Renal cortex interstitium (tissue), 15 donors: ENCODE measurements around the gene VAX1. TPM values are rescaled to one million over a fixed set of nuclear protein-coding genes. Genes with fewer than 3 reads are reported as not detected.
"Not testable (repeated sequence)": the region's sequence is repeated elsewhere in the genome, so short reads cannot be mapped to it uniquely, and the experiment has no call there.

Experiments
- DNase-seq, 11 donors: peaks; one replicate each; pipeline ENCODE4 v3.0.0-alpha.2; 2013; ENCODE audit warnings: low read depth in 9 of 11, low spot score in 4 of 11; ENCODE audit errors: extremely low read depth in 1 of 11
- long read RNA-seq, 16 experiments: transcript quantifications; one replicate each; lab custom pipeline, GENCODE V29; 2026
- polyA plus RNA-seq, 3 donors: library from polyadenylated mRNA; unstranded; fragments of 120-200 nt; gene quantifications; one replicate each; pipeline ENCODE4 v1.2.1, GENCODE V29; 2013; ENCODE audit not compliant: insufficient read length in 3 of 3

VAX1 gene, protein sequence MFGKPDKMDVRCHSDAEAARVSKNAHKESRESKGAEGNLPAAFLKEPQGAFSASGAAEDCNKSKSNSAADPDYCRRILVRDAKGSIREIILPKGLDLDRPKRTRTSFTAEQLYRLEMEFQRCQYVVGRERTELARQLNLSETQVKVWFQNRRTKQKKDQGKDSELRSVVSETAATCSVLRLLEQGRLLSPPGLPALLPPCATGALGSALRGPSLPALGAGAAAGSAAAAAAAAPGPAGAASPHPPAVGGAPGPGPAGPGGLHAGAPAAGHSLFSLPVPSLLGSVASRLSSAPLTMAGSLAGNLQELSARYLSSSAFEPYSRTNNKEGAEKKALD
- polyA plus RNA-seq: not detected
- long read RNA-seq, donor 1: 0 reads
- long read RNA-seq, donor 2: 0 reads
- long read RNA-seq, donor 3: 0 reads
- long read RNA-seq, donor 4: 0 reads
- long read RNA-seq, donor 5: 0 reads
- long read RNA-seq, donor 6: 0 reads
- long read RNA-seq, donor 7: 0 reads
- long read RNA-seq, donor 8: 0 reads
- long read RNA-seq, donor 9: 0 reads
- long read RNA-seq, donor 10: 0 reads
- long read RNA-seq, donor 11: 0 reads
- long read RNA-seq, donor 12: 0 reads
- long read RNA-seq, donor 13: 0 reads
- long read RNA-seq, donor 14: 0 reads
- long read RNA-seq, donor 15: 0 reads
- long read RNA-seq, donor 16: 0 reads

DNA sequence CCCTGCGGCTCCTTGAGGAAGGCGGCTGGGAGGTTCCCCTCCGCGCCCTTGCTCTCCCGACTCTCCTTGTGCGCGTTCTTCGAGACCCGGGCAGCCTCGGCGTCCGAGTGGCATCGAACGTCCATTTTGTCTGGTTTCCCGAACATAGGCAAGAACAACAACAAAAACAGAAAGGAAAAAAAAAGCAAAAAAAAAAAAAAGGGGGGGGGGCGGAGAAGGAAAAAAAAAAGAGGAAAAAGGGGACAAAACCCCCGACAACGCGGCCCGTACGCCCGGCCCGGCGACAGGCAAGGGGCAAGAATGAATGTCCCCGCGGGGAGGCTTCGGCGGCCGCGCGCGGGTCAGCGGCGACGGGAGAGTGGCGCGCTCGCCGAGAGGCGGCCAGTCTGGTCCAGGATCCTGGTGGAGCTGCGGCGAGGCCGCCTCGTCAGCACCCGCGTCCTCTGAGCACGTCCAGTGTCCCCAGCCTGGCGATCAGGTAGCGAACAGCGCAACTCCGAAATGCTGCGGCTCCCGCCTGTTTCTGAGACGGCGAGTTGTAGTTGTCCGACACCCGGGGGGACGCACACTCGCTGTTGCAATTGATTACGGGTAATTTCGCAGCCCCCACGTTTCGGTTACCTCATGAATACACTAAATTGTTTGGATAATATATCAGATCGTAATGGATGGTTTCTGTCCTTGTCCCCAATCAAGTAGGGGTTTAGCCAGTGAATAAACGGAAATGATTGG is at the start of gene VAX1:
TSS of gene VAX1 (minus strand) at position 360 of the 732 bp plus-strand sequence. CDS start at position 146, 214 bp downstream.
- DNase-seq: no peak

- no peak for DNase-seq
These were observed 49.0 kb upstream of the VAX1 start for GRCh38 chr10:117186832-117187615.

- not testable (repeated sequence) for DNase-seq
These were observed 47.7 kb upstream of the VAX1 start for GRCh38 chr10:117185817-117186216.

- DNase-seq: no peak
These were observed 46.8 kb upstream of the VAX1 start for GRCh38 chr10:117184821-117185220.

DNA sequence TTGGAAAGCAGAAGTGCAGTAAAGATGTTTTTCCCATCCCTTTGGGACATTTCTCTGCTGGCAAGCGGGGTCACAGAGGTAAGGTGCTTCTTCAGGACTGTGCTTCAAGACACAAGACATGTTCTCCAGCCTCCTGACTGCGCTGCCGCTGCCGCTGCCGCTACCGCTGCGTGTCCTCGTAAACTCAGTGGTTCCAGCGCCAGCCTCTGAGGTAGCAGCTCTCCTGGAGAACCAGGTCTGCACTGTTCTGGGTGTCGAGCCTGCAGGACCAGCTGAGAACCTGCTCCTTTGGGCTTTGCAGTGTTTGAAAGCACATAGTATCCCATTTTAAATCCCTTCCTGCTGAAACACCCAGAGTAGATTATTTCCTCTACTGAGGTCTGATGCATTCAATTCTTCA is 46.2 kb upstream of the VAX1 start:
- no peak for DNase-seq

DNA sequence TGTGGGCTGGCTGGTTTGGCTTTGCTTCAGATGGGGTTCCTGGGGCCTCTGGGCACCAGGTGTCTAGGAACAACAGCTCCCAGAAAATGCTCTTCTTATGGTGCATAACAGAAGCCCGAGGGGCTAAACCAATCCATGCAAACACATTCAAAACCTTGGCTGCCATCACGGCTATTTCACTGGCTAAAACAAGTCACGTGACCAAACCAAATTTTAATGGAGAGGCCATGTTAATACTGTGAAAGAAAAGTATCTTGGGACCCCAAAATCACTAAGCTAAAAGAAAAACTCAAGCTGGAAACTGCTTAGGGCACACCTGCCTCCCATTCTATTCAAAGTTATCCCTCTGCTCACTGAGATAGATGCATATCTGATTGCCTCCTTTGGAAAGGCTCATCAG is 40.1 kb upstream of the VAX1 start:
- DNase-seq: no peak

GRCh38 chr10:117175901-117176534 is 37.9 kb upstream of the VAX1 start:
- DNase-seq: peak in 8 of 11 donors; percentile 43 to 75 (median 66)

DNA sequence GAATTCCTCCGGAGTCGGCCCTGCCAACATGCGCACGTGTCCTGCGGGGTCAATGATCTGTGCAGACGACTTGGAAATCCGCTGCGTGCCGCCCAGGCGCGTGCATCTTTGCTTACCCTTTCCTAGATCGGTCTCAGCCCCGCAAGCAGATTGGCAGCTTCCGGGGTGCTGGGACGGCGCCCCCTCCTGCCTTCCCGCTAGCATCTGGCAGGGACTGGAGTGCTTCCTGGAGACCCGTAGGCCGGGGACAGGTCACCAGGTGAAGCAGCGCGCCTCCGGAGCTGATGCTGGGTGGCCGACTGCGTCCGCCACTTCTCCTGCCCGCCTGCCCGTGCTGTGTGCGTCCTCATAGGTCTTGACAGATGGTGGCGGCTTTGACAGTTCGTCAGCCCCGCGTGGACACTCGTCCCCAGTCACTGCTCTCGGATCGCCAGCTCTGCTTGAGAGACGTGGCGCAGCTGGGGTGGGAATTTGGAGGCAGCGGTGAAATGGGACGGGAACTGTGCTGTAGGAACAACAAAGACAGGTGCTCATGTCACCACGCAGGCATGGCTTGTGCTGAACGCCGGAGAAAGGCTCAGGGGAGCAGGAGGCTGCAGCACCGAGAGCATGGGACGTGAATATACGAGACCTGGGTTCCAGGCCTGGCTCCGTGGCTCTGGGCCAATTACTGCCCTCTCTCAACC is 37.3 kb upstream of the VAX1 start:
- no peak for DNase-seq

- DNase-seq: peak; percentile 55 to 89 (median 79)
These were observed 36.6 kb upstream of the VAX1 start for GRCh38 chr10:117174439-117175214.

DNA sequence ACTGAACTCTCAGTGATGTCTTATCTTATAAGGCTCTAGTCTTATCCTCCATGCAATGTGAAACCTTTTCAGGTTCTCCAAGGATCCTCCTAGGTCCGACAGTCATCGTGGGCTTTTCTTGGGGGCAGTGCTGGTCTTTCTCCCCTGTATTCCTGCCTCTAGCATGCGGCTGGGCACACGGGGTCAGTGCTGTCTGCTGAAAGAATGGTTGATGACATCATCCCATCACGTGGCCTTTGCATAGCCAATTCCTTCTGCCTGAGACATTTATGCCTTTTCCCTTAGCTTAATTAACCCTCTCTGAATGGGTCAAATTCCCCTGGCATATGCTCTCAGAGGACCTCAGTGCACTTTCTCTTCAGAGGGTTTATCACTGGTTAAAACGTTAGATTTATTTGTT is 32.2 kb upstream of the VAX1 start:
- DNase-seq: no peak

DNA sequence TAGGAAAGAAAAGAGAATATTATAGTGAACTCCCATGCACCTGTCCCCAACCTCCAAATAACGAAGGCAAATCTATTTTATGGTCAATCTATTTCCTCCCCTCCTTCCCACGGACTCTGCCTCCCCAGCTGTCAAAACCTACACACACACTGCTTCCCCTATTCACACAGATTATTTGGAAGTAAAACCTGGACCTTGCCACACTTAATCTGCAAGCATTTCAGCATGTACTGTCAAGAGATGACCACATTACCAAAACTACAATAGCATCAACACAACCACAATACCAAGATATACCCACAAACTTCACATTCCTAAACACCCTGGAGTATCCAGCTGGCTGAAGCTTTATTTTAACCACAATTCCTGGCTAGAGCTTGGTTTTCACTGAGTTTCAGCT is 31.4 kb upstream of the VAX1 start:
- no peak for DNase-seq

DNA sequence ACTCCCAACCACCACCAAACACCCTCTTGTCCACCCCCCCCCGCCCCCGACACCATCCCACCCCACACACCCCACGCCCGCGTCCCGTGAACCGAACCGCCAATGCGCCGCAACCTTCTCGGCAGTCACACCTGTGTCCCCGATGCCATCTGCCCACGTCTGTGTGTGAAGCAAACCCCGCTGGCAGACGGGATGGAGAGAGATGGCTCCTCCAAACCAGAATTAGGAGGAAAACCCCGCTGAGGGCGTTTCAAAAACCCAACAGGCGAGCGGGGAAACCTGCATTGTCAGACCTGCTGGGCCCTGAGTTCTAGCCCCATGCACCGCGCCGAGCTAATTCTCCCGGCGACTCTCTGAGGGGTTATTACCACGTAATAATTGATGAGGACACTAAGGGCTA is 30.7 kb upstream of the VAX1 start:
- DNase-seq: no peak

- peak in 2 of 11 donors; percentile 47 to 56 for DNase-seq
These were observed 30.0 kb upstream of the VAX1 start for GRCh38 chr10:117167789-117168674.

GRCh38 chr10:117167346-117167788 is 29.3 kb upstream of the VAX1 start:
- DNase-seq: no peak

DNA sequence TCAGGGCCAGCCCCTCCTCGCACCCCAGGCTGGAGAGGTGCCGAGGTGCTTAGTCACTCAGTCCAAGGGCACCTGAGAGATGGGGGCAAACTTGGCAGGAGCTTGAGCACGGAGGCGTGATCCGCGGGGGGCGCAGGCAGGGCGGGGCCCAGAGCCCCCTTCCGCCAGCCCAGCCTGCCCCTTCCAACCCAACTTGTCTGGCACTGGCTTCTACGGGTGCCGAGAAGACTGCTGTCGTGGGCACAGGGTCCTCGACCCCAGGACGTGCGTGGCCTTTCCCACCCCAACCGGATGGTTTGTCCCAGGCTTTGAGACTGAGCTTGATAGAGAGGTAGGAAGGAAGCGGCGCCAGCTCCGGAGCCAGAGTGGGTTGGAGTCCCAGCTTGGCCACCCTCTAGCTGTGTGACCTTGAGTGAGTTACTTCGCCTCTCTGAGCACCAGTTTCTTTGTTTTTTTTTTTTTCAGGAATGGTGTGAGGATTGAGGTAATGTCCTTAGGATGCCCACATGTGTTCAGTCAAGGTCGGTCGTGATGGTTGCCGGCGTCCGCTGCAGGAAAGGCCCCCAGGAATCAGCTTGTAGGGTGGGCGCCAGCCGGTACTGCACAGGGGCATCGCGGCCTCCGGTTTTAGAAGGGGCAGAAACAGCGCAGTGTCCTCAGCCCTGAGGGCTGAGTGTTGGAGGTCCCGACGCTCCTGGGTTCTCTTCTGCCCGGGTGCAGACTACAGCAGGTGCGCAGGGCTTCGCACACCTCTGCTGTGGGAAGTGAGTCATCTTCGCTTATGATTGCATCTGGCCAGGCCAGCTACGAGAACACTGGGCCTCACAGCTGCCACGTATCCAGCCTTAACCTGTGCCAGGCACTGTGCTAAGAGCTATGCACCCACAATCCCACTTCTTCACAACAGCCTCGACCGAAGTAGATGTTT is 28.6 kb upstream of the VAX1 start:
- DNase-seq: no peak
